HepG2 (cell line): Measurements from ENCODE around the gene HHATL. TPM values are rescaled to one million over a fixed set of nuclear protein-coding genes. Genes with fewer than 3 reads are reported as not detected.

Experiments
- ATAC-seq: fragments of 200-7000 bp; cut with Tn5 transposase; 3 replicates; pipeline ENCODE4 v1.9.1; 2020; ENCODE audit warnings: mild to moderate bottlenecking, moderate library complexity
- BruUV-seq: library from RNA; stranded (reverse); fragments of 400-500 nt; replicated peaks from 2 replicates; lab custom pipeline; 2021; lab: Mats Ljungman, UMichigan
- CTCF ChIA-PET: fragments of 300-600 bp; formaldehyde crosslinking; extraction: SDS; loops from one replicate; lab custom pipeline; 2021; ENCODE audit warnings: low total read pairs, inconsistent platforms, low intra/inter-chr PET ratio; lab: Yijun Ruan, JAX
- POLR2A ChIA-PET: fragments of 350-600 bp; sonication (Branson Sonifier 250); formaldehyde crosslinking; loops from one replicate; lab custom pipeline; 2020; ENCODE audit warnings: antibody characterized with exemption, inconsistent platforms; lab: Yijun Ruan, JAX
- DNase-seq: peaks from one replicate; pipeline ENCODE4 v3.0.0-alpha.2; 2015; ENCODE audit warnings: low spot score
- FAIRE-seq: peaks from 3 replicates; lab custom pipeline; 2011; peaks lifted over from hg19 to GRCh38; lab: Jason Lieb, UNC
- H2AFZ ChIP-seq: one replicate; pipeline ENCODE4 v1.6.1; 2011; ENCODE audit warnings: low read length, inconsistent platforms
- H3K27ac ChIP-seq: fragments of 300-600 bp; 3 replicates; pipeline ENCODE4 v1.8.0; 2011; ENCODE audit warnings: mixed run types, mild to moderate bottlenecking, mixed read lengths, low read length, inconsistent platforms; ENCODE audit not compliant: insufficient read depth; ENCODE audit errors: extremely low read length
- H3K27me3 ChIP-seq, 2 experiments: fragments of 200-600 bp in 1 of 2; 2 replicates in 1 of 2; 3 replicates in 1 of 2; pipeline versions ENCODE4 v1.6.0 to v1.8.0; 2011; ENCODE audit warnings: low read length in 2 of 2, mild to moderate bottlenecking in 2 of 2, moderate library complexity in 2 of 2, inconsistent platforms in 1 of 2; ENCODE audit not compliant: insufficient read depth in 2 of 2, control insufficient read depth in 1 of 2
- H3K36me3 ChIP-seq, 2 experiments: fragments of 200-600 bp in 1 of 2; replicated peaks in 1 of 2; 2 replicates in 1 of 2; 3 replicates in 1 of 2; pipeline versions ENCODE4 v1.5.1 to v1.8.0; 2011; ENCODE audit warnings: low read length in 2 of 2, inconsistent platforms in 1 of 2; ENCODE audit not compliant: insufficient read depth in 2 of 2, control insufficient read depth in 1 of 2
- H3K4me1 ChIP-seq: 2 replicates; pipeline ENCODE4 v1.5.1; 2012; ENCODE audit warnings: low read length, inconsistent platforms; ENCODE audit not compliant: insufficient read depth
- H3K4me2 ChIP-seq: 2 replicates; pipeline ENCODE4 v1.6.0; 2011; ENCODE audit warnings: low read depth, low read length, inconsistent platforms
- H3K4me3 ChIP-seq, 3 experiments: fragments of 200-600 bp in 1 of 3; sonication (generic), shearing (Covaris generic) in 1 of 3; replicated peaks in 1 of 3; 2 replicates each; pipeline ENCODE4 v1.5.1; 2011 to 2016; ENCODE audit warnings: low read length in 3 of 3, inconsistent platforms in 2 of 3, low read depth in 2 of 3, mild to moderate bottlenecking in 2 of 3, control low read depth in 1 of 3, mixed read lengths in 1 of 3; ENCODE audit not compliant: insufficient read depth in 1 of 3
- H3K79me2 ChIP-seq: one replicate; pipeline ENCODE4 v1.6.1; 2011; ENCODE audit warnings: low read length, inconsistent platforms; ENCODE audit not compliant: insufficient read depth
- H3K9ac ChIP-seq: 2 replicates; pipeline ENCODE4 v1.6.0; 2011; ENCODE audit warnings: mild to moderate bottlenecking, low read depth, low read length, inconsistent platforms; ENCODE audit not compliant: insufficient read depth
- H3K9me3 ChIP-seq: 2 replicates; pipeline ENCODE4 v1.5.1; 2012; ENCODE audit warnings: mild to moderate bottlenecking, low read length
- H4K20me1 ChIP-seq: 2 replicates; pipeline ENCODE4 v1.6.0; 2011; ENCODE audit warnings: inconsistent platforms, mild to moderate bottlenecking, low read length, moderate library complexity; ENCODE audit not compliant: insufficient read depth
- AGO1 ChIP-seq: fragments of 200-400 bp; formaldehyde crosslinking; IDR thresholded peaks from 2 replicates; pipeline ENCODE4 v1.6.1; 2017; ENCODE audit warnings: mild to moderate bottlenecking, low read depth, low read length, moderate library complexity; ENCODE audit not compliant: poor library complexity, severe bottlenecking
- GATAD2A ChIP-seq: IDR thresholded peaks from 2 replicates; pipeline ENCODE4 v1.6.1; 2016
- JUNB ChIP-seq: sonication (generic); formaldehyde crosslinking; IDR thresholded peaks from 2 replicates; pipeline ENCODE4 v1.8.0; 2022; ENCODE audit warnings: missing genetic modification reagents, mild to moderate bottlenecking, borderline replicate concordance
- ZFP41 ChIP-seq: sonication (generic); formaldehyde crosslinking; IDR thresholded peaks from 2 replicates; pipeline ENCODE4 v1.4.0; 2020; ENCODE audit warnings: mild to moderate bottlenecking, missing genetic modification reagents, borderline replicate concordance
- ZNF616 ChIP-seq: sonication (generic); formaldehyde crosslinking; IDR thresholded peaks from 2 replicates; pipeline ENCODE4 v1.5.0; 2020; ENCODE audit warnings: low read depth, mild to moderate bottlenecking, missing genetic modification reagents
- ZNF788 ChIP-seq: sonication (generic); formaldehyde crosslinking; IDR thresholded peaks from 2 replicates; pipeline ENCODE4 v1.5.0; 2020; ENCODE audit warnings: mild to moderate bottlenecking, missing genetic modification reagents, borderline replicate concordance
- WGBS: methylation state at CpG from one replicate; pipeline ENCODE4 v1.1.6; 2017; ENCODE audit warnings: low lambda C conversion rate; 5-methylcytosine and 5-hydroxymethylcytosine counted together
- in situ Hi-C: cut with HindIII; loops from 2 replicates; pipeline ENCODE4 v1.10.0; 2017; ENCODE audit warnings: low pct_unique_long_range_greater_than_20kb; ENCODE audit not compliant: extremely low pct_ligation_motif_present
- intact Hi-C: fragments of 100-400 bp; cut with micrococcal nuclease; formaldehyde crosslinking; loops from one replicate; pipeline ENCODE4 v1.10.0; 2022; ENCODE audit not compliant: unreplicated experiment
- polyA plus RNA-seq, 8 experiments: library from polyadenylated mRNA; depleted of rRNA in 3 of 8; stranded (reverse) in 7 of 8; unstranded in 1 of 8; fragments of >200 nt; fragmentation: Illumina TruSeq in 4 of 8; extraction: Trizol in 4 of 8; gene quantifications; 2 replicates each; pipeline versions ENCODE4 v1.2.1 to v1.2.3, GENCODE V29; 2011 to 2016; ENCODE audit warnings: low read depth in 4 of 8, missing spikeins in 1 of 8, mixed read lengths in 1 of 8; ENCODE audit not compliant: insufficient read depth in 1 of 8
- total RNA-seq, 5 experiments: library from RNA; depleted of rRNA; stranded (reverse); fragments of >200 nt; fragmentation: Illumina TruSeq; extraction: Trizol; gene quantifications; 2 replicates each; pipeline ENCODE4 v1.2.3, GENCODE V29; 2016; ENCODE audit warnings: low read depth in 1 of 5
- TF ChIP-seq, protein P1 (sequence below): sonication (generic); formaldehyde crosslinking; IDR thresholded peaks from 2 replicates; pipeline ENCODE4 v1.8.0; 2022; ENCODE audit warnings: missing genetic modification reagents, mild to moderate bottlenecking, borderline replicate concordance
- TF ChIP-seq, protein P2 (sequence below): sonication (generic); formaldehyde crosslinking; IDR thresholded peaks from 2 replicates; pipeline ENCODE4 v1.4.0; 2020; ENCODE audit warnings: missing genetic modification reagents
- TF ChIP-seq, protein P3 (sequence below): IDR thresholded peaks from 2 replicates; pipeline ENCODE4 v1.6.1; 2016; ENCODE audit warnings: missing genetic modification reagents, missing compliant biosample characterization

Gene HHATL
- total and polyA plus RNA-seq, 2 of the 13 experiments (the other 11 are each of a cell fraction or from before 2014, with no cell fraction given), result 0.26 TPM; not detected in 1

- BruUV-seq, result no TSS peak
- H3K9me3 ChIP-seq, result no peaks in the 10 kb centered on the region
- H3K27me3 ChIP-seq, result peaks cover 2 to 14% of the 10 kb centered on the region in 2 experiments; a peak in 4 of 5 replicates
- POLR2A ChIA-PET, result no interaction called here
- CTCF ChIA-PET, result no interaction called here
- no peak overlapping the region for H3K4me2 ChIP-seq
- WGBS, result 40% methylated on average over 7 of the region's 7 CpGs
- intact Hi-C loops, result no loop called here
- H3K4me1 ChIP-seq, result peaks cover 13% of the 10 kb centered on the region
- no peaks in the 10 kb centered on the region for H3K79me2 ChIP-seq
- no peak overlapping the region for H3K9ac ChIP-seq
- in situ Hi-C loops, result no loop called here
- no peak overlapping the region for H3K4me3 ChIP-seq
- FAIRE-seq (no peak), DNase-seq (no peak), ATAC-seq (no peak)
- H4K20me1 ChIP-seq, result no peaks in the 10 kb centered on the region
- no peaks in the 10 kb centered on the region for H3K36me3 ChIP-seq
- H3K27ac ChIP-seq, result no peak overlapping the region
- no peak overlapping the region for H2AFZ ChIP-seq
- TF ChIP-seq GATAD2A (no peak), ZNF616 (CRISPR knock-in tag) (no peak), AGO1 (no peak), JUNB (CRISPR knock-in tag) (no peak), ZFP41 (CRISPR knock-in tag) (no peak), ZNF788 (CRISPR knock-in tag) (no peak)
- TF ChIP-seq, protein P1, sequence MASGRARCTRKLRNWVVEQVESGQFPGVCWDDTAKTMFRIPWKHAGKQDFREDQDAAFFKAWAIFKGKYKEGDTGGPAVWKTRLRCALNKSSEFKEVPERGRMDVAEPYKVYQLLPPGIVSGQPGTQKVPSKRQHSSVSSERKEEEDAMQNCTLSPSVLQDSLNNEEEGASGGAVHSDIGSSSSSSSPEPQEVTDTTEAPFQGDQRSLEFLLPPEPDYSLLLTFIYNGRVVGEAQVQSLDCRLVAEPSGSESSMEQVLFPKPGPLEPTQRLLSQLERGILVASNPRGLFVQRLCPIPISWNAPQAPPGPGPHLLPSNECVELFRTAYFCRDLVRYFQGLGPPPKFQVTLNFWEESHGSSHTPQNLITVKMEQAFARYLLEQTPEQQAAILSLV (CRISPR knock-in tag), result no peak
- TF ChIP-seq, protein P2, sequence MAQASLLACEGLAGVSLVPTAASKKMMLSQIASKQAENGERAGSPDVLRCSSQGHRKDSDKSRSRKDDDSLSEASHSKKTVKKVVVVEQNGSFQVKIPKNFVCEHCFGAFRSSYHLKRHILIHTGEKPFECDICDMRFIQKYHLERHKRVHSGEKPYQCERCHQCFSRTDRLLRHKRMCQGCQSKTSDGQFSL (CRISPR knock-in tag), result no peak
- TF ChIP-seq, protein P3, sequence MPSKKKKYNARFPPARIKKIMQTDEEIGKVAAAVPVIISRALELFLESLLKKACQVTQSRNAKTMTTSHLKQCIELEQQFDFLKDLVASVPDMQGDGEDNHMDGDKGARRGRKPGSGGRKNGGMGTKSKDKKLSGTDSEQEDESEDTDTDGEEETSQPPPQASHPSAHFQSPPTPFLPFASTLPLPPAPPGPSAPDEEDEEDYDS (CRISPR knock-in tag), result no peak
Observed at GRCh38 chr3:42710323-42711021, 7.9 kb upstream of the HHATL start.
